MCF 10A (cell line): ENCODE measurements around the gene MZT2B. TPM values are rescaled to one million over a fixed set of nuclear protein-coding genes. Genes with fewer than 3 reads are reported as not detected.
"Not testable (repeated sequence)": the region's sequence is repeated elsewhere in the genome, so short reads cannot be mapped to it uniquely, and the experiment has no call there.

Source experiments
- BruUV-seq: library from RNA; stranded (reverse); fragments of 400-500 nt; replicated peaks from 2 replicates; lab custom pipeline; 2021; lab: Mats Ljungman, UMichigan
- CTCF ChIA-PET: fragments of 300-600 bp; sonication (Branson Sonifier 250); formaldehyde crosslinking; extraction: SDS; loops from one replicate; lab custom pipeline; 2021; ENCODE audit warnings: antibody characterized with exemption, inconsistent platforms; lab: Yijun Ruan, JAX
- POLR2A ChIA-PET: fragments of 300-600, 350-650 bp; sonication (Branson Sonifier 250); formaldehyde crosslinking; extraction: SDS; loops from one replicate; lab custom pipeline; 2020; ENCODE audit warnings: antibody characterized with exemption, inconsistent platforms; lab: Yijun Ruan, JAX
- DNase-seq: peaks from one replicate; pipeline ENCODE4 v3.0.0-alpha.2; 2018; ENCODE audit not compliant: unreplicated experiment
- H3K27ac Mint-ChIP-seq: one replicate; pipeline ENCODE4 v1.8.0; 2022; ENCODE audit warnings: mild to moderate bottlenecking, low read depth, mixed read lengths; ENCODE audit not compliant: unreplicated experiment
- H3K27me3 Mint-ChIP-seq: one replicate; pipeline ENCODE4 v1.8.0; 2022; ENCODE audit warnings: mixed read lengths; ENCODE audit not compliant: insufficient read depth, unreplicated experiment
- H3K36me3 Mint-ChIP-seq: one replicate; pipeline ENCODE4 v1.8.0; 2022; ENCODE audit warnings: mild to moderate bottlenecking, moderate library complexity, mixed read lengths; ENCODE audit not compliant: insufficient read depth, unreplicated experiment
- H3K4me1 Mint-ChIP-seq: one replicate; pipeline ENCODE4 v1.8.0; 2022; ENCODE audit warnings: mixed read lengths; ENCODE audit not compliant: insufficient read depth, unreplicated experiment
- H3K4me3 Mint-ChIP-seq: one replicate; pipeline ENCODE4 v1.8.0; 2022; ENCODE audit warnings: mild to moderate bottlenecking, moderate library complexity, mixed read lengths; ENCODE audit not compliant: unreplicated experiment
- H3K9me3 Mint-ChIP-seq: one replicate; pipeline ENCODE4 v1.8.0; 2022; ENCODE audit warnings: mixed read lengths; ENCODE audit not compliant: unreplicated experiment
- CTCF ChIP-seq: fragments of 200-600 bp; IDR thresholded peaks from one replicate; pipeline ENCODE4 v1.8.0; 2022; ENCODE audit warnings: antibody characterized with exemption, mild to moderate bottlenecking; ENCODE audit not compliant: unreplicated experiment
- intact Hi-C: fragments of 100-400 bp; cut with micrococcal nuclease; formaldehyde crosslinking; loops from 2 replicates; pipeline ENCODE4 v1.14.1; 2022
- total RNA-seq: library from RNA; stranded (reverse); gene quantifications from 2 replicates; pipeline ENCODE4 v1.2.3, GENCODE V29; 2022

The MZT2B gene
- total RNA-seq, 1 experiment from 2014 or later, result 402 TPM

DNA sequence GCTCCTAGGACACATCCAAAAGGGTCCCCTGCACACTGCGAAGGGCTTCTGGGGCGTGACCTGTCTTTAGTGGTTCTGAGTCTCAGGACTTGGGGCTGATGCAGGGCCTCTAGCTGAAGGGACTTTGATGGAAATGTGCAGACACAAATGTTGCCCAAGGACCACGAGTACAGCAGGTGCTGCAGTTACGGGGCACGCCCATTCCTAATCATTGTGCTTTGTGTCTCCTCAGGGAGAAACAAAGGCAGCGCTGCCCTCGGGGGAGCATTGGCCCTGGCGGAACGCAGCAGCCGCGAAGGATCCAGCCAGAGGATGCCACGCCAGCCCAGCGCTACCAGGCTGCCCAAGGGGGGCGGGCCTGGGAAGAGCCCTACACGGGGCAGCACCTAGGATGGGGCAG is 8.2 kb downstream of the MZT2B start:
- H3K27ac Mint-ChIP-seq, result no peak overlapping the region
- H3K4me1 Mint-ChIP-seq, result peaks cover 5% of the 10 kb centered on the region
- ChIA-PET CTCF (interaction anchor here (0.7 kb wide), 1 partner anchor 599 kb away, joined by 3 read pairs; no protein-coding TSS in a partner anchor), POLR2A (interaction anchor here (0.7 kb wide), 1 partner anchor 770 kb away, joined by 3 read pairs; no protein-coding TSS in a partner anchor)
- peaks cover 19% of the 10 kb centered on the region for H3K36me3 Mint-ChIP-seq
- no peak for DNase-seq
- no TSS peak for BruUV-seq
- intact Hi-C loops, result no loop called here
- H3K9me3 Mint-ChIP-seq, result no peaks in the 10 kb centered on the region
- no peak for TF ChIP-seq CTCF
- no peaks in the 10 kb centered on the region for H3K27me3 Mint-ChIP-seq
- no peak overlapping the region for H3K4me3 Mint-ChIP-seq

DNA sequence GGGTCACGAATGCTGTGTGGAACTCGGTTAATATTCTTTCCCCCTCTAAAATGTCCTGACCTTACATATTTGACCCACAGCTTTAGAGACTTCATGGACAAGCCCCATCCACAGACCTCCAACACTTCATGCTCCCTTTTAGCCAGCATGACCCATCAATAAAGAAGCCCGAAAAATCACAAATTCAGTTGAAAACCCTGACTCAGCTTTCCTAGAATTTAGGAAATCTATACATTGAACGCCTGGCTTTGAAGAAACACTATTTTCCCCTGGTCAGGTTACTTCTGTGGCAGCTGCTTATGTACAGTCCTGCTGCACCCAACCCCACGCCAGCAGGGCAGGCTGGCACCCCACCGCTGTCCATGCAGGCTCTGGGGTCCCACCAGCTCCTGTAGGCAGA is 9.3 kb downstream of the MZT2B start:
- H3K9me3 Mint-ChIP-seq, BruUV-seq, H3K4me1 Mint-ChIP-seq, CTCF ChIA-PET, H3K27me3 Mint-ChIP-seq, H3K27ac Mint-ChIP-seq, intact Hi-C loops, H3K4me3 Mint-ChIP-seq, DNase-seq: not testable (repeated sequence)
- peaks cover 14% of the 10 kb centered on the region for H3K36me3 Mint-ChIP-seq
- POLR2A ChIA-PET, result interaction anchor here (0.6 to 1.2 kb wide), 4 partner anchors 10 to 184 kb away, joined by 3 to 4 read pairs (median 3); partner anchors contain the start of gene SMPD4

DNA sequence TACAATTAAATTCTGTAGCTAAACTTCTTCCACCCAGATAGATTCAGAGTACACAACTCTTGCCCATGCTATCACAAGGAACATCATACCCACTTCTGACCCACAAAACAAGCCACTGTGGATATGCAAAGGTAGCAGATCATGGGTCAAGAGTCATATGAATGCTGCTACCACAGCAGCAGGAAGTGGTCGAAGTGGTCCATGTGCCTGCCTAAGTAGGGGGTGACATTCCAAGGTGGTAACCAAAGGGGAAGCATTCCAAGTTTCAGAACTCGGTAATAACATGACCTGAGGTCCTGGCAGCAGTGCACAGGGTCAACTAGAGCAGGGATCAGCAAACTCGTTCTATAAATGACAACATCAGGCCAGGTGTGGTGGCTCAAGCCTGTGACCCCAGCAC is 10.4 kb downstream of the MZT2B start:
- H3K27me3 Mint-ChIP-seq, BruUV-seq, DNase-seq, H3K9me3 Mint-ChIP-seq, intact Hi-C loops, H3K27ac Mint-ChIP-seq, POLR2A ChIA-PET, H3K4me1 Mint-ChIP-seq, H3K4me3 Mint-ChIP-seq, H3K36me3 Mint-ChIP-seq: not testable (repeated sequence)
- CTCF ChIA-PET, result interaction anchor here (0.7 kb wide), 1 partner anchor 914 kb away, joined by 4 read pairs; no protein-coding TSS in a partner anchor

GRCh38 chr2:130193824-130194223 is 11.8 kb downstream of the MZT2B start:
- H3K9me3 Mint-ChIP-seq, H3K36me3 Mint-ChIP-seq, CTCF ChIA-PET, DNase-seq, H3K27me3 Mint-ChIP-seq, POLR2A ChIA-PET, H3K4me1 Mint-ChIP-seq, H3K4me3 Mint-ChIP-seq, H3K27ac Mint-ChIP-seq, BruUV-seq, intact Hi-C loops: not testable (repeated sequence)

- H3K36me3 Mint-ChIP-seq, H3K9me3 Mint-ChIP-seq, H3K27ac Mint-ChIP-seq, intact Hi-C loops, DNase-seq, H3K4me3 Mint-ChIP-seq, H3K4me1 Mint-ChIP-seq, H3K27me3 Mint-ChIP-seq, POLR2A ChIA-PET, CTCF ChIA-PET, BruUV-seq: not testable (repeated sequence)
Measured at GRCh38 chr2:130195089-130195635, 13.1 kb downstream of the MZT2B start.

GRCh38 chr2:130196052-130196451 is 14.0 kb downstream of the MZT2B start:
- H3K27ac Mint-ChIP-seq, POLR2A ChIA-PET, H3K9me3 Mint-ChIP-seq, H3K4me1 Mint-ChIP-seq, intact Hi-C loops, CTCF ChIA-PET, BruUV-seq, H3K27me3 Mint-ChIP-seq, DNase-seq, H3K4me3 Mint-ChIP-seq, H3K36me3 Mint-ChIP-seq: not testable (repeated sequence)
